ENCODE results near the gene LGR6. TPM values are rescaled to one million over a fixed set of nuclear protein-coding genes. Genes with fewer than 3 reads are reported as not detected.

LGR6 gene
- total RNA-seq, 4 donors from 2014 or later, result 0.12 to 2.8 (median 0.48) TPM

DNA sequence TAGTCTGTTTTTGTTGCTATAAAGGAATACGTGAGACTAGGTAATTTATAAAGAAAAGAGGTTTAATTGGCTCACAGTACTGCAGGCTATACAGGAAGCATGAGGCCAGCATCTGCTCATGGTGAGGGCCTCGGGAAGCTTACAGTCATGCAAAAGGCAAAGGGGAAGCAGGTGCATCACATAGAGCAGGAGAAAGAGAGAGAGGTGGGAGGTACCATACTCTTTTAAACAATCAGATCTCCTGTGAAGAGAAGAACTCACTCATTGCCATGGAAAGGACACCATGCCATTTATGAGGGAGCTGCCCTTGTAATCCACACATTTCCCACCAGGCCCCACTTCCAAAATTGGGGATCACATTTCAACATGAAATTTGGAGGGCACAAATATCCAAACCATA lies 167.6 kb downstream of the LGR6 start:
- Histone ChIP-seq H3K4me1 (peaks cover 4 to 13% (median 4%) of the 10 kb centered on the region in 3 donors), H3K4me3 (no peak overlapping the region), H3K27ac (no peak overlapping the region), H3K36me3 (no peaks in the 10 kb centered on the region), H3K9me3 (no peaks in the 10 kb centered on the region), H3K27me3 (no peaks in the 10 kb centered on the region)
- TF ChIP-seq, protein P1, sequence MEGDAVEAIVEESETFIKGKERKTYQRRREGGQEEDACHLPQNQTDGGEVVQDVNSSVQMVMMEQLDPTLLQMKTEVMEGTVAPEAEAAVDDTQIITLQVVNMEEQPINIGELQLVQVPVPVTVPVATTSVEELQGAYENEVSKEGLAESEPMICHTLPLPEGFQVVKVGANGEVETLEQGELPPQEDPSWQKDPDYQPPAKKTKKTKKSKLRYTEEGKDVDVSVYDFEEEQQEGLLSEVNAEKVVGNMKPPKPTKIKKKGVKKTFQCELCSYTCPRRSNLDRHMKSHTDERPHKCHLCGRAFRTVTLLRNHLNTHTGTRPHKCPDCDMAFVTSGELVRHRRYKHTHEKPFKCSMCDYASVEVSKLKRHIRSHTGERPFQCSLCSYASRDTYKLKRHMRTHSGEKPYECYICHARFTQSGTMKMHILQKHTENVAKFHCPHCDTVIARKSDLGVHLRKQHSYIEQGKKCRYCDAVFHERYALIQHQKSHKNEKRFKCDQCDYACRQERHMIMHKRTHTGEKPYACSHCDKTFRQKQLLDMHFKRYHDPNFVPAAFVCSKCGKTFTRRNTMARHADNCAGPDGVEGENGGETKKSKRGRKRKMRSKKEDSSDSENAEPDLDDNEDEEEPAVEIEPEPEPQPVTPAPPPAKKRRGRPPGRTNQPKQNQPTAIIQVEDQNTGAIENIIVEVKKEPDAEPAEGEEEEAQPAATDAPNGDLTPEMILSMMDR (IDR thresholded peaks at IDR 0.05), result no peak
- TF ChIP-seq POLR2A (IDR thresholded peaks at IDR 0.05), result no peak
- TF ChIP-seq EP300 (IDR thresholded peaks at IDR 0.05), result no peak
- TF ChIP-seq POLR2AphosphoS5 (IDR thresholded peaks at IDR 0.05), result no peak
- no peak for ATAC-seq
- 100% methylated on average over 1 to 2 of the region's 2 CpGs for WGBS, 2 donors (ENCODE audit: low coverage in 1 of 2)

DNA sequence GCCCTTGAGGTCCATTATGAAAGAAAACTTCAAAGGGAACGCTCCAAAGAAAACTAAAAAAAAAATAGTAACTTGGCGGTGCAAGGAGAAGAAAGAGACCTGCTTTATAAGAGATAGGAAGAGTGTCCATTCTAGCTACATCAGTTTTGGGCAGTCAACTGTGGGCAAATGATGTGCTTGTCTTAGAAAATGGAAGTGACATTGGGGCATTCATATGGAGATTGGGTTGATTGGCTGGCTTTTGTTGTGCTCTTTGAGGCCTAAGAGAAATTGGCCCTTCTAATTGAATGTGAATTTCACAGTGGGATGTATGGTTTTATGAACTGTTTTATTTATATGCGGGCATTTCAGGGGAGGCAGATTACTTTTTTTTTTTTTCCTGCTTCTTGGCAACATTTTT lies 168.1 kb downstream of the LGR6 start:
- no peak for ATAC-seq
- TF ChIP-seq POLR2AphosphoS5 (IDR thresholded peaks at IDR 0.05) (no peak), EP300 (IDR thresholded peaks at IDR 0.05) (no peak), POLR2A (IDR thresholded peaks at IDR 0.05) (no peak)
- TF ChIP-seq, protein P1 (IDR thresholded peaks at IDR 0.05), result no peak
- Histone ChIP-seq H3K9me3 (no peaks in the 10 kb centered on the region), H3K27me3 (no peaks in the 10 kb centered on the region), H3K36me3 (no peaks in the 10 kb centered on the region), H3K4me1 (peaks cover 4 to 13% (median 4%) of the 10 kb centered on the region in 3 donors), H3K4me3 (no peak overlapping the region), H3K27ac (no peak overlapping the region)
- WGBS, 2 donors (ENCODE audit: low coverage in 1 of 2), result 80 to 93% methylated on average over 3 of the region's 3 CpGs

DNA sequence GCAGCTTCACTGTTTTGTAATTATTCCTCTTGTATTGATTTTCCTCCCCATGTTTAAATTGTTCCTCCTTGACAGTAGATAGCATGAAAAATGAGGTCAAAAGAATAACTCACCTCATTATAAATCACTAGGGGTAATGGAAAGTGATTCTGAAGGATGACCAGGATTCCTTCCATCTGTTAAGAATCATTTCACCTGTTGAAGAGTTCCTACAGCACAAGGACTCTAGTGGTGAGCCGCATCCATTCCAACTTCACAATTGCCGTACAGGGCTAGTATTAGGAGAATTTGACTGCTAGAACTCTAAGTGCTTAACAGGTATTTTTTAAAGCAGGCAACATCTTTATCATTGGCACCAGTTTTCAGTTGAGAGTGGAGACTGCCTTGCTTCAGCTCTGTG lies 168.6 kb downstream of the LGR6 start:
- TF ChIP-seq EP300 (IDR thresholded peaks at IDR 0.05), result no peak
- TF ChIP-seq, protein P1 (IDR thresholded peaks at IDR 0.05), result no peak
- TF ChIP-seq POLR2AphosphoS5 (IDR thresholded peaks at IDR 0.05), result no peak
- no peak for TF ChIP-seq POLR2A (IDR thresholded peaks at IDR 0.05)
- H3K4me1 ChIP-seq, result peaks cover 4 to 16% (median 4%) of the 10 kb centered on the region in 3 donors
- no peaks in the 10 kb centered on the region for H3K9me3 ChIP-seq
- 94 to 95% methylated on average over 2 of the region's 2 CpGs for WGBS, 2 donors (ENCODE audit: low coverage in 1 of 2)
- ATAC-seq, result no peak
- no peaks in the 10 kb centered on the region for H3K36me3 ChIP-seq
- no peak overlapping the region for H3K4me3 ChIP-seq
- no peak overlapping the region for H3K27ac ChIP-seq
- no peaks in the 10 kb centered on the region for H3K27me3 ChIP-seq

DNA sequence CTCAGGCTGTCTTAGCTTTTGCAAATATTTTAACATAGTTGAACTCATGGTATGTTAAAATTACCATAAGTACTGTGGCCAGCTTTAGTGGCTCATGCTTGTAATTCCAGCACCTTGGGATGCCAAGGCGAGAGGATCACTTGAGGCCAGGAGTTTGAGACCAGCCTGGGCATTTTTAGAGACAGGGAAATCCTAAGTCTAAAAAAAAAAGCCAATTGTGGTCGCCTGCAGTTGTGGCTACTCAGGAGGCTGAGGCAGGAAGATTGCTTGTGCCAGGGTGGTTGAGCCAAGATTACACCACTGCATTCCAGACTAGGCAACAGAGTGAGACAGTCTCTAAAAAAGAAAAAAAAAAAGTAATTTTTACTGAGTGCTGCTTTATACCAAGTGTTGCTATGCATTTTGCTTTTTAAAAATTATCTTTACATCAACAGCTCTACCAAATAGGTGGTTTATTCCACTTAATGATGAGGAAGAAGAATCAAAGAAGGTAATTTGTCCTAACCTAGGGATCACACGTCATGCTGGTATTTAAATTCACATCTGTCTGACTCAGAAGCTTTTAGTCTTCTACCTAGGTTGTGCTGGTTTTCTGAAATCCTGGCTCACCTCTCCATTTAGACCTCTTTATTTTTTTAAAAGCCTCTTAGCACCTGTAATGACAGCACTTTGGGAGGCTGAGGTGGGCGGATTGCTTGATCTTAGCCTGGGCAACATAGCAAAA lies 171.7 kb downstream of the LGR6 start:
- peak; percentile 63 for ATAC-seq
- Histone ChIP-seq H3K9me3 (no peaks in the 10 kb centered on the region), H3K4me3 (no peak overlapping the region), H3K36me3 (no peaks in the 10 kb centered on the region), H3K27ac (no peak overlapping the region), H3K4me1 (peaks cover 4 to 20% (median 4%) of the 10 kb centered on the region in 3 donors), H3K27me3 (no peaks in the 10 kb centered on the region)
- WGBS, 2 donors (ENCODE audit: low coverage in 1 of 2), result 33 to 61% methylated on average over 3 to 4 of the region's 4 CpGs
- TF ChIP-seq, protein P1 (IDR thresholded peaks at IDR 0.05), result no peak
- no peak for TF ChIP-seq POLR2AphosphoS5 (IDR thresholded peaks at IDR 0.05)
- TF ChIP-seq POLR2A (IDR thresholded peaks at IDR 0.05), result no peak
- TF ChIP-seq EP300 (IDR thresholded peaks at IDR 0.05), result no peak

DNA sequence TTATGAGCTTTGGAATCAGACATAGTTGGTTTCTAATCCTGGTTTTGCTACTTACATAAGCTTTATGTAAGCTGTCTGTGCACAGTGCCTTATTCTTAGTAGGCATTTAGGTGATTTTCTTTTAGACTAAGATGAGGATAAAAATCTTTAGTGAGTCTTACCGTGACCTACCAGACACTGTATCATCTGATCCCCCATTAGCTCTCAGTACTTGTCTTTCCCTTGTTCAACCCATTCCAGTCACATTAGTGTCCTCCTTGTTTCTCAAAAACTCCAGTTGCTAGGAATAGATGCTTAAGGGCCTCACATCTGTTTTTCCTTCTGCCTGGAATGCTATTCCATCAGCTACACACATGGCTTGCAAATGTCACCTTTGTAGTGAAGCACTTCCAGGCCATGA lies 173.7 kb downstream of the LGR6 start:
- WGBS, 2 donors (ENCODE audit: low coverage in 1 of 2), result 63 to 64% methylated on average over 1 of the region's 1 CpG
- Histone ChIP-seq H3K4me3 (no peak overlapping the region), H3K4me1 (peaks cover 4 to 20% (median 4%) of the 10 kb centered on the region in 3 donors), H3K27me3 (no peaks in the 10 kb centered on the region), H3K36me3 (no peaks in the 10 kb centered on the region), H3K9me3 (no peaks in the 10 kb centered on the region), H3K27ac (no peak overlapping the region)
- TF ChIP-seq EP300 (IDR thresholded peaks at IDR 0.05) (no peak), POLR2AphosphoS5 (IDR thresholded peaks at IDR 0.05) (no peak), POLR2A (IDR thresholded peaks at IDR 0.05) (no peak)
- TF ChIP-seq, protein P1 (IDR thresholded peaks at IDR 0.05), result no peak
- ATAC-seq, result no peak

Measured in gastroesophageal sphincter (tissue), 4 donors.